ENCODE measurements around the gene MAD1L1.

MAD1L1 gene

GRCh38 chr7:1956611-1957470, 275.9 kb downstream of the MAD1L1 start:
- H3K36me3 ChIP-seq (ENCODE audit: control insufficient read depth, insufficient read depth, low read length) = no peaks in the 10 kb centered on the region
- no peaks in the 10 kb centered on the region for H3K27me3 ChIP-seq (replicated peaks; ENCODE audit: control insufficient read depth, insufficient read depth, low read length, poor library complexity, severe bottlenecking)
- H3K27ac ChIP-seq (ENCODE audit: insufficient read depth, low read length, poor library complexity, severe bottlenecking) = no peak overlapping the region
- H3K4me3 ChIP-seq (ENCODE audit: insufficient read depth, low read depth, low read length, poor library complexity, severe bottlenecking) = no peak overlapping the region
- H3K4me1 ChIP-seq (ENCODE audit: control insufficient read depth, insufficient read depth, low read length, poor library complexity, severe bottlenecking) = no peaks in the 10 kb centered on the region
- H3K9me3 ChIP-seq (ENCODE audit: control insufficient read depth, low read length) = no peaks in the 10 kb centered on the region
- DNase-seq = no peak

- H3K4me3 ChIP-seq (ENCODE audit: insufficient read depth, low read depth, low read length, poor library complexity, severe bottlenecking) = no peak overlapping the region
- no peaks in the 10 kb centered on the region for H3K27me3 ChIP-seq (replicated peaks; ENCODE audit: control insufficient read depth, insufficient read depth, low read length, poor library complexity, severe bottlenecking)
- DNase-seq = no peak
- H3K36me3 ChIP-seq (ENCODE audit: control insufficient read depth, insufficient read depth, low read length) = no peaks in the 10 kb centered on the region
- peaks cover 5% of the 10 kb centered on the region for H3K4me1 ChIP-seq (ENCODE audit: control insufficient read depth, insufficient read depth, low read length, poor library complexity, severe bottlenecking)
- H3K9me3 ChIP-seq (ENCODE audit: control insufficient read depth, low read length) = no peaks in the 10 kb centered on the region
- no peak overlapping the region for H3K27ac ChIP-seq (ENCODE audit: insufficient read depth, low read length, poor library complexity, severe bottlenecking)
Observed at GRCh38 chr7:1956141-1956540, 276.6 kb downstream of the MAD1L1 start.

DNA sequence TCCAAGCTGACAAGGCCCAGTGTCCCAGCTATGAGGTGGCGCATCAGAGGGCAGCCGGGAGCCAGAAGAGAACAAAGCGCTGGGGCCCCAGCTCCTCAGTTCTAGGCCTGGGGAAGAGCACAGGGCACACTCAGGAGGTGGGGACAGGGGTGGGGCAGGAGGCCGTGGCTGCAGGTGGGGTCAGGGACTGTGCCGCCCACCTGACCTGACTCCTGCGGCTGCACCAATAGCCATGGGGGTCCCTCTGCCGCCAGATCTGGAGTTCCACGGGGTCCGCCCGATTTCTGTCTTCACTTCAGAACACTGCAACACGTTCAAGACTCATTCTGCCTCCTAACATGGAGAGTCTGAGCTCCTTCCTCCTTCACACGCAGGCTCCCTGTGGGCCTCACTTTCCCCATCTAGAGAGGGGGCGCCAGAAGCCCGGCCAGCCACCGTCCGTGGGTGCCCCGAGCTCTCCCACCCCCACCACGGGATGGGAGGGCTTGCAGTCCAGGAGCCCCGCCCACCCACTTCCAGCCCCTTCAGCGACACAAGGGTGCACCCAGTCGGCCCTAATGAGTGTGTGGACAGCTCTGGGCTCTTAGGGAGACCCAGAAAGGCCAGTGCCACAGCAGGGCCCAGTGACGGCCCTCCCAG, 278.3 kb downstream of the MAD1L1 start:
- Histone ChIP-seq H3K36me3 (ENCODE audit: control insufficient read depth, insufficient read depth, low read length) (no peaks in the 10 kb centered on the region), H3K4me3 (ENCODE audit: insufficient read depth, low read depth, low read length, poor library complexity, severe bottlenecking) (no peak overlapping the region), H3K27me3 (replicated peaks; ENCODE audit: control insufficient read depth, insufficient read depth, low read length, poor library complexity, severe bottlenecking) (no peaks in the 10 kb centered on the region), H3K9me3 (ENCODE audit: control insufficient read depth, low read length) (no peaks in the 10 kb centered on the region), H3K27ac (ENCODE audit: insufficient read depth, low read length, poor library complexity, severe bottlenecking) (no peak overlapping the region), H3K4me1 (ENCODE audit: control insufficient read depth, insufficient read depth, low read length, poor library complexity, severe bottlenecking) (peaks cover 14% of the 10 kb centered on the region)
- no peak for DNase-seq

GRCh38 chr7:1953199-1954190, 279.2 kb downstream of the MAD1L1 start:
- Histone ChIP-seq H3K9me3 (ENCODE audit: control insufficient read depth, low read length) (no peaks in the 10 kb centered on the region), H3K4me1 (ENCODE audit: control insufficient read depth, insufficient read depth, low read length, poor library complexity, severe bottlenecking) (peaks cover 14% of the 10 kb centered on the region), H3K27me3 (replicated peaks; ENCODE audit: control insufficient read depth, insufficient read depth, low read length, poor library complexity, severe bottlenecking) (no peaks in the 10 kb centered on the region), H3K27ac (ENCODE audit: insufficient read depth, low read length, poor library complexity, severe bottlenecking) (no peak overlapping the region), H3K4me3 (ENCODE audit: insufficient read depth, low read depth, low read length, poor library complexity, severe bottlenecking) (no peak overlapping the region), H3K36me3 (ENCODE audit: control insufficient read depth, insufficient read depth, low read length) (no peaks in the 10 kb centered on the region)
- DNase-seq = no peak

DNA sequence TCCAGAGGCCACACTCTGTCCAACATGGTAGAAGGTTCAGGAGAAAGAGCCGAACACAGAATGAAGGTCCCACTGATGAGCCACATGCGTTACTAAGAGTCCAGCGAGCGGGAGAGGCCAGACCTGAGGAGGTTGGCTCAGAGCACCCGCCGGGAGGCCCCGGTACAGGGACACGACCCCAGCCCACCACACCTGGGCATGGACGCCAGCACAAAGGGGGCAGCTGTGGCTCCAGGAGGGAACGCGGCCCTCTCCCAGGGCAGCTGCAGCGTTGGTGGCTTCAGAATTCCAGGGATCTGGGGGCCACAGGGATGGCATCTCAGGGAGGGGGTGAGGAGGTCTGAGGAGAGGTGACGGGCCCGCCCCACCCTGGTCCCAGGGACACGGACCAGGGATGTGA, 280.0 kb downstream of the MAD1L1 start:
- DNase-seq = no peak
- H3K27me3 ChIP-seq (replicated peaks; ENCODE audit: control insufficient read depth, insufficient read depth, low read length, poor library complexity, severe bottlenecking) = no peaks in the 10 kb centered on the region
- peaks cover 14% of the 10 kb centered on the region for H3K4me1 ChIP-seq (ENCODE audit: control insufficient read depth, insufficient read depth, low read length, poor library complexity, severe bottlenecking)
- H3K4me3 ChIP-seq (ENCODE audit: insufficient read depth, low read depth, low read length, poor library complexity, severe bottlenecking) = no peak overlapping the region
- H3K27ac ChIP-seq (ENCODE audit: insufficient read depth, low read length, poor library complexity, severe bottlenecking) = no peak overlapping the region
- no peaks in the 10 kb centered on the region for H3K36me3 ChIP-seq (ENCODE audit: control insufficient read depth, insufficient read depth, low read length)
- H3K9me3 ChIP-seq (ENCODE audit: control insufficient read depth, low read length) = no peaks in the 10 kb centered on the region

DNA sequence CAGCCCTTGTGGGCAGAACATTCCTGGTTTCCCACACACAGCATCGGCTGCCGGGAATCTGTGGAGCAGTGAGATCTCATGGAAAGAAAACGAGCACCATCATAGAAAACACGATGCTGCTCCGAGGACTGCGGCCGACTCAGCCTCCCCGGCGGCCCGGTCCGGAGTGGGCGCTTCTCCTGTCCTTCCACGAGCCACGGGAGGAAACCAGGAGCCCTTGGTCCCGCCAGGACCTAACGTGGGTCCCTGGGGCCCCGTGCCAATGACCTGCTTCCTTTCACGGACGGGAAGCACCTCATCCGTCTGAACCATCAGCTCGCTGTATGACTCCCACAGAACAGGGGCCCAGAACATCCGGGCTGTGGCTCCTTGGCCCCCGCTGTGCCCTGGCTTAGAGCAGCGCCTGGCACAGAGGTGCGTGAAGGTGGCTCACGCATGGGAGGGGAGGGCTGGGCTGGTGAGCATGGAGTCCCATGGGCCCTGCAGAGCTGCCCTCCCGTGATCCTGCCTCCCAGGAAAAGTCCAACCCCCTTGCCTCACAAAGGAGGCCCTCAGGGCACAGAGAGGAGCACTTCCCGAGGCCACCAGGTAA, 280.5 kb downstream of the MAD1L1 start:
- peaks cover 14% of the 10 kb centered on the region for H3K4me1 ChIP-seq (ENCODE audit: control insufficient read depth, insufficient read depth, low read length, poor library complexity, severe bottlenecking)
- no peak overlapping the region for H3K4me3 ChIP-seq (ENCODE audit: insufficient read depth, low read depth, low read length, poor library complexity, severe bottlenecking)
- H3K27me3 ChIP-seq (replicated peaks; ENCODE audit: control insufficient read depth, insufficient read depth, low read length, poor library complexity, severe bottlenecking) = no peaks in the 10 kb centered on the region
- no peaks in the 10 kb centered on the region for H3K36me3 ChIP-seq (ENCODE audit: control insufficient read depth, insufficient read depth, low read length)
- H3K9me3 ChIP-seq (ENCODE audit: control insufficient read depth, low read length) = no peaks in the 10 kb centered on the region
- H3K27ac ChIP-seq (ENCODE audit: insufficient read depth, low read length, poor library complexity, severe bottlenecking) = no peak overlapping the region
- DNase-seq = no peak

DNA sequence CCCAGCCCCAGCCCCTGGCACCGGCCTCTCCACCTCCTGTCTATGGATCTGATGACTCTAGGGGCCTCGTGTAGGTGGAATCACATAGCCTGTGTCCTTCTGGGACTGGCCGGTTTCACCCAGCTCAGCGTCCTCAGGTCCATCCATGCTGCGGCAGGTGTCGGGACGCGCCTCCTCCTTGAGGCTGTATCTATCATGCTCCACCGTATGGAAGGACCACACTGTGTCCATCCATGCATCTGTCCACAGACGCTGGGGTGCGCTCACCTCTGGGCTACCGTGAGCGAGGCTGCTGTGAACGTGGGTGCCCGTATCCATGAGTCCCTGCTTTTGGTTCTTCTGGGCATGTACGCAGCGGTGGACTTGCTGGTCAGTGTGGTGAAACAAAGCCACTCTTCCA, 281.1 kb downstream of the MAD1L1 start:
- H3K27me3 ChIP-seq (replicated peaks; ENCODE audit: control insufficient read depth, insufficient read depth, low read length, poor library complexity, severe bottlenecking) = no peaks in the 10 kb centered on the region

GRCh38 chr7:1951159-1951536, 281.6 kb downstream of the MAD1L1 start:
- Histone ChIP-seq H3K4me1 (ENCODE audit: control insufficient read depth, insufficient read depth, low read length, poor library complexity, severe bottlenecking) (peaks cover 14% of the 10 kb centered on the region), H3K27me3 (replicated peaks; ENCODE audit: control insufficient read depth, insufficient read depth, low read length, poor library complexity, severe bottlenecking) (no peaks in the 10 kb centered on the region), H3K27ac (ENCODE audit: insufficient read depth, low read length, poor library complexity, severe bottlenecking) (no peak overlapping the region), H3K9me3 (ENCODE audit: control insufficient read depth, low read length) (no peaks in the 10 kb centered on the region), H3K4me3 (ENCODE audit: insufficient read depth, low read depth, low read length, poor library complexity, severe bottlenecking) (no peak overlapping the region), H3K36me3 (ENCODE audit: control insufficient read depth, insufficient read depth, low read length) (no peaks in the 10 kb centered on the region)
- DNase-seq = no peak

More for the DNA sequence above, 281.1 kb downstream of the MAD1L1 start:
- peaks cover 14% of the 10 kb centered on the region for H3K4me1 ChIP-seq (ENCODE audit: control insufficient read depth, insufficient read depth, low read length, poor library complexity, severe bottlenecking)
- DNase-seq = no peak
- no peaks in the 10 kb centered on the region for H3K36me3 ChIP-seq (ENCODE audit: control insufficient read depth, insufficient read depth, low read length)
- no peak overlapping the region for H3K4me3 ChIP-seq (ENCODE audit: insufficient read depth, low read depth, low read length, poor library complexity, severe bottlenecking)
- no peaks in the 10 kb centered on the region for H3K9me3 ChIP-seq (ENCODE audit: control insufficient read depth, low read length)
- no peak overlapping the region for H3K27ac ChIP-seq (ENCODE audit: insufficient read depth, low read length, poor library complexity, severe bottlenecking)

- no peaks in the 10 kb centered on the region for H3K27me3 ChIP-seq (replicated peaks; ENCODE audit: control insufficient read depth, insufficient read depth, low read length, poor library complexity, severe bottlenecking)
- DNase-seq = no peak
- H3K4me1 ChIP-seq (ENCODE audit: control insufficient read depth, insufficient read depth, low read length, poor library complexity, severe bottlenecking) = peaks cover 14% of the 10 kb centered on the region
- H3K36me3 ChIP-seq (ENCODE audit: control insufficient read depth, insufficient read depth, low read length) = no peaks in the 10 kb centered on the region
- no peaks in the 10 kb centered on the region for H3K9me3 ChIP-seq (ENCODE audit: control insufficient read depth, low read length)
- H3K4me3 ChIP-seq (ENCODE audit: insufficient read depth, low read depth, low read length, poor library complexity, severe bottlenecking) = no peak overlapping the region
- no peak overlapping the region for H3K27ac ChIP-seq (ENCODE audit: insufficient read depth, low read length, poor library complexity, severe bottlenecking)
Observed at GRCh38 chr7:1950452-1951158, 282.1 kb downstream of the MAD1L1 start.

Measured in effector memory CD4-positive, alpha-beta T cell (primary cell).